ENCODE results near the gene SH3BP5L.
"Not testable (repeated sequence)": the region's sequence is repeated elsewhere in the genome, so short reads cannot be mapped to it uniquely, and the experiment has no call there.

SH3BP5L gene

GRCh38 chr1:248804771-248805681 lies 20.7 kb downstream of the SH3BP5L start:
- TF ChIP-seq CTCF (IDR thresholded peaks at IDR 0.05; ENCODE audit: low read length, missing control alignments) = no peak
- H3K4me3 ChIP-seq (replicated peaks; ENCODE audit: low read depth, low read length) = no peak overlapping the region
- DNase-seq (ENCODE audit: low read depth) = no peak

GRCh38 chr1:248803501-248803900 lies 22.2 kb downstream of the SH3BP5L start:
- DNase-seq (ENCODE audit: low read depth); H3K4me3 ChIP-seq (replicated peaks; ENCODE audit: low read depth, low read length): not testable (repeated sequence)

GRCh38 chr1:248802454-248802853 lies 23.3 kb downstream of the SH3BP5L start:
- DNase-seq (ENCODE audit: low read depth) = no peak
- TF ChIP-seq CTCF (IDR thresholded peaks at IDR 0.05; ENCODE audit: low read length, missing control alignments) = no peak

GRCh38 chr1:248800459-248800858 lies 25.3 kb downstream of the SH3BP5L start:
- TF ChIP-seq CTCF (IDR thresholded peaks at IDR 0.05; ENCODE audit: low read length, missing control alignments) = no peak
- no peak overlapping the region for H3K4me3 ChIP-seq (replicated peaks; ENCODE audit: low read depth, low read length)
- DNase-seq (ENCODE audit: low read depth) = no peak

More at GRCh38 chr1:248802454-248802853, 23.3 kb downstream of the SH3BP5L start:
- H3K4me3 ChIP-seq (replicated peaks; ENCODE audit: low read depth, low read length) = no peak overlapping the region

GRCh38 chr1:248798791-248799190 lies 26.9 kb downstream of the SH3BP5L start:
- no peak overlapping the region for H3K4me3 ChIP-seq (replicated peaks; ENCODE audit: low read depth, low read length)
- DNase-seq (ENCODE audit: low read depth) = no peak
- no peak for TF ChIP-seq CTCF (IDR thresholded peaks at IDR 0.05; ENCODE audit: low read length, missing control alignments)

GRCh38 chr1:248794663-248795062 lies 31.1 kb downstream of the SH3BP5L start:
- H3K4me3 ChIP-seq (replicated peaks; ENCODE audit: low read depth, low read length) = not testable (repeated sequence)

GRCh38 chr1:248793592-248793991 lies 32.1 kb downstream of the SH3BP5L start:
- no peak for DNase-seq (ENCODE audit: low read depth)
- H3K4me3 ChIP-seq (replicated peaks; ENCODE audit: low read depth, low read length) = no peak overlapping the region
- TF ChIP-seq CTCF (IDR thresholded peaks at IDR 0.05; ENCODE audit: low read length, missing control alignments) = no peak

More at GRCh38 chr1:248794663-248795062, 31.1 kb downstream of the SH3BP5L start:
- not testable (repeated sequence) for DNase-seq (ENCODE audit: low read depth)

- no peak for DNase-seq (ENCODE audit: low read depth)
- no peak overlapping the region for H3K4me3 ChIP-seq (replicated peaks; ENCODE audit: low read depth, low read length)
- TF ChIP-seq CTCF (IDR thresholded peaks at IDR 0.05; ENCODE audit: low read length, missing control alignments) = no peak
Observed at GRCh38 chr1:248792342-248792741, 33.4 kb downstream of the SH3BP5L start.

Measured in fibroblast of pulmonary artery (primary cell).